Common myeloid progenitor, CD34-positive (primary cell): ENCODE measurements around the gene CTNNBL1.
A peak's percentile ranks its signal among the peaks of the same experiment; 100 is the strongest.

Experiments
- CTCF ChIA-PET: fragments of 350-600 bp; sonication (Branson Sonifier 250); formaldehyde crosslinking; loops from one replicate; lab custom pipeline; 2021; ENCODE audit warnings: antibody characterized with exemption; lab: Charles Lee
- POLR2A ChIA-PET: fragments of 350-600 bp; sonication (Branson Sonifier 250); formaldehyde crosslinking; loops from one replicate; lab custom pipeline; 2021; ENCODE audit warnings: antibody characterized with exemption; lab: Charles Lee
- DNase-seq, 3 donors: peaks; one replicate each; pipeline versions ENCODE4 v3.0.0 to v3.0.0-alpha.2; 2013
- H3K27ac ChIP-seq, 2 experiments: 1 replicate in 1 of 2; 2 replicates in 1 of 2; pipeline ENCODE4 v1.7.0; 2013; ENCODE audit warnings: inconsistent platforms in 2 of 2, low read length in 2 of 2, mild to moderate bottlenecking in 2 of 2, low read depth in 1 of 2, moderate library complexity in 1 of 2; ENCODE audit not compliant: severe bottlenecking in 2 of 2, insufficient read depth in 1 of 2, poor library complexity in 1 of 2
- H3K27me3 ChIP-seq, 5 experiments: replicated peaks in 2 of 5; 1 replicate in 3 of 5; 2 replicates in 2 of 5; pipeline versions ENCODE4 v1.6.1 to v1.7.0; 2013; ENCODE audit warnings: low read length in 4 of 5, mild to moderate bottlenecking in 2 of 5, moderate library complexity in 2 of 5, inconsistent platforms in 1 of 5; ENCODE audit not compliant: insufficient read depth in 5 of 5, control insufficient read depth in 4 of 5
- H3K36me3 ChIP-seq, 4 experiments: 1 replicate in 2 of 4; 2 replicates in 2 of 4; pipeline versions ENCODE4 v1.6.1 to v1.7.0; 2013; ENCODE audit warnings: low read length in 3 of 4, control low read depth in 1 of 4, mild to moderate bottlenecking in 1 of 4; ENCODE audit not compliant: control insufficient read depth in 4 of 4, insufficient read depth in 4 of 4
- H3K4me1 ChIP-seq, 4 experiments: 1 replicate in 3 of 4; 2 replicates in 1 of 4; pipeline versions ENCODE4 v1.6.1 to v1.7.1; 2013; ENCODE audit warnings: low read length in 3 of 4, mild to moderate bottlenecking in 3 of 4, control low read depth in 1 of 4, inconsistent platforms in 1 of 4, moderate library complexity in 1 of 4; ENCODE audit not compliant: control insufficient read depth in 4 of 4, insufficient read depth in 4 of 4; ENCODE audit errors: control extremely low read depth in 1 of 4
- H3K4me3 ChIP-seq, 7 experiments: 1 replicate in 4 of 7; 2 replicates in 3 of 7; pipeline versions ENCODE4 v1.5.1 to v1.7.0; 2013; ENCODE audit warnings: mild to moderate bottlenecking in 7 of 7, low read length in 6 of 7, moderate library complexity in 6 of 7, inconsistent platforms in 2 of 7, low read depth in 2 of 7, control low read depth in 1 of 7; ENCODE audit not compliant: insufficient read depth in 4 of 7, control insufficient read depth in 1 of 7; ENCODE audit errors: extremely low read depth in 1 of 7
- H3K9me3 ChIP-seq, 5 experiments: 1 replicate in 4 of 5; 2 replicates in 1 of 5; pipeline versions ENCODE4 v1.6.1 to v1.7.1; 2013; ENCODE audit warnings: low read length in 4 of 5, mild to moderate bottlenecking in 2 of 5, inconsistent platforms in 1 of 5, low read depth in 1 of 5, moderate library complexity in 1 of 5; ENCODE audit not compliant: control insufficient read depth in 4 of 5, insufficient read depth in 2 of 5; ENCODE audit errors: control extremely low read depth in 1 of 5
- WGBS: methylation state at CpG from one replicate; pipeline ENCODE4 v1.1.5; 2013; ENCODE audit not compliant: insufficient coverage; 5-methylcytosine and 5-hydroxymethylcytosine counted together

CTNNBL1 gene

DNA sequence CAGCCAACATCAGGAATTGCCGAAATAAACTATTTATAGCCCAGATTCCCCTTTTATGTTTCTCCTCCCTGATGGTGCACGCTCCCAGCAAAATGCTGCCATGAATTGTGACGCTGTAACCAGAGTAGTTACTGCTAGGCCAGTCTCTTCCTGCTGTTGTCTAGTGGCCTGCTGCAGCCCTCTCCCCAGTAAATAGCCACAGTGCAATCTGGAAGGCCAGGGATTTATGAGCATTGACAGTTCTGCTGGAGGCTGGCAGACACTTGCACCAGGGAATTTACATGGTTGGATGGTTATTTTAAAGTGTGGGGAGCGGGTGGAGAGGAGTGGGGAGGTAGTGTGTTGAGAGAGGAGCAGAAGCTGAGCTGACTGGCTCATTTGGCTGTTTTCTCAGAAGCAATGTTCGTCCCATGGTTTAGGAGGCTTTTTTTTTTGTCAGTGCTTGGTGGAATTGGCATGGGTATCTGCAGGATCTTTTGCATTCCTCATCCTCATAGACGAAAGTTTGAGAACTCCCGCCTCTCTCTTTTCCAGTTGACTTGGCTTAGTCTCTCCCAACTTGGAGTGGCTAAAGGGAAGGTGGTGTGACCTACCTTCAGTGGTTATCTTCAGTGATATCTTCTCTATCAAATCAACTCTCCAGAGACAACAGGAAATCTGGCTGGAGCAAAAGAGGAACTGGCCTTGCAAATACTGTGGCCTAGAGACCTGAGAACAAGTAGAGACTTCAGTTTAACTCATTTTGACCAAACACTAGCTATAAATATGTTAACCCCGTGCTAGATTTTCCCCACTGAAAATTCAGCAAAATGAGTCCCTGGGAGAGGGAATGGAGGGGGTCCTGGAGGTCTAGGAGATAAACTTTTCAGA is 109.8 kb downstream of the CTNNBL1 start:
- ChIA-PET CTCF (interaction anchor here (0.9 to 1.0 kb wide), 2 partner anchors 144 to 219 kb away, joined by 3 read pairs; no protein-coding TSS in a partner anchor), POLR2A (no interaction called here)
- 92% methylated on average over 3 of the region's 8 CpGs for WGBS
- peak overlapping the region in 1 of 2 experiments; percentile 51 for H3K27ac ChIP-seq
- no peaks in the 10 kb centered on the region for H3K27me3 ChIP-seq
- H3K4me3 ChIP-seq, result peak overlapping the region in 2 of 7 experiments; percentile 39 to 45
- no peaks in the 10 kb centered on the region for H3K9me3 ChIP-seq
- H3K36me3 ChIP-seq, result peaks cover 8 to 24% (median 11%) of the 10 kb centered on the region in 4 experiments
- peaks cover 18 to 88% (median 39%) of the 10 kb centered on the region in 4 experiments for H3K4me1 ChIP-seq
- DNase-seq, result peak; percentile 17 to 80 (median 59)

GRCh38 chr20:37804584-37805566 is 111.0 kb downstream of the CTNNBL1 start:
- Histone ChIP-seq H3K36me3 (peaks cover 2 to 16% (median 8%) of the 10 kb centered on the region in 4 experiments), H3K4me1 (peaks cover 18 to 94% (median 39%) of the 10 kb centered on the region in 4 experiments), H3K4me3 (peak overlapping the region in 3 of 7 experiments; percentile 26 to 45 (median 39)), H3K27ac (peak overlapping the region in 1 of 2 experiments; percentile 51), H3K9me3 (no peaks in the 10 kb centered on the region), H3K27me3 (no peaks in the 10 kb centered on the region)
- CTCF ChIA-PET, result interaction anchor here (0.9 to 1.0 kb wide), 2 partner anchors 145 to 221 kb away, joined by 3 read pairs; no protein-coding TSS in a partner anchor
- DNase-seq, result peak; percentile 32 to 89 (median 80)
- POLR2A ChIA-PET, result interaction anchor here (0.6 kb wide), 1 partner anchor 431 kb away, joined by 5 read pairs; no protein-coding TSS in a partner anchor
- 41% methylated on average over 12 of the region's 16 CpGs for WGBS

GRCh38 chr20:37807471-37808232 is 113.8 kb downstream of the CTNNBL1 start:
- peaks cover 18 to 72% (median 39%) of the 10 kb centered on the region in 4 experiments for H3K4me1 ChIP-seq
- no peak overlapping the region for H3K27ac ChIP-seq
- 100% methylated on average over 2 of the region's 5 CpGs for WGBS
- peak in 2 of 3 donors; percentile 40 to 52 for DNase-seq
- peak overlapping the region in 1 of 7 experiments; percentile 16 for H3K4me3 ChIP-seq
- H3K27me3 ChIP-seq, result no peaks in the 10 kb centered on the region
- ChIA-PET POLR2A (no interaction called here), CTCF (interaction anchor here (1.9 kb wide), 1 partner anchor 30 kb away, joined by 5 read pairs; no protein-coding TSS in a partner anchor)
- H3K9me3 ChIP-seq, result peaks cover 0 to 2% (median 0%) of the 10 kb centered on the region in 5 experiments
- peaks cover 0 to 21% (median 14%) of the 10 kb centered on the region in 4 experiments for H3K36me3 ChIP-seq

GRCh38 chr20:37808233-37809070 is 114.6 kb downstream of the CTNNBL1 start:
- H3K27ac ChIP-seq, result no peak overlapping the region
- WGBS, result 85% methylated on average over 7 of the region's 7 CpGs
- ChIA-PET POLR2A (no interaction called here), CTCF (interaction anchor here (1.9 kb wide), 1 partner anchor 31 kb away, joined by 5 read pairs; no protein-coding TSS in a partner anchor)
- peaks cover 0 to 19% (median 11%) of the 10 kb centered on the region in 4 experiments for H3K36me3 ChIP-seq
- peaks cover 0 to 2% (median 0%) of the 10 kb centered on the region in 5 experiments for H3K9me3 ChIP-seq
- H3K27me3 ChIP-seq, result no peaks in the 10 kb centered on the region
- no peak overlapping the region for H3K4me3 ChIP-seq
- peak in 1 of 3 donors; percentile 42 for DNase-seq
- peaks cover 10 to 64% (median 32%) of the 10 kb centered on the region in 4 experiments for H3K4me1 ChIP-seq

GRCh38 chr20:37810027-37810426 is 116.2 kb downstream of the CTNNBL1 start:
- Histone ChIP-seq H3K4me3 (no peak overlapping the region), H3K9me3 (peaks cover 0 to 2% (median 0%) of the 10 kb centered on the region in 5 experiments), H3K4me1 (peaks cover 0 to 54% (median 18%) of the 10 kb centered on the region in 4 experiments), H3K36me3 (peaks cover 0 to 19% (median 11%) of the 10 kb centered on the region in 4 experiments), H3K27me3 (no peaks in the 10 kb centered on the region), H3K27ac (no peak overlapping the region)
- ChIA-PET POLR2A (no interaction called here), CTCF (no interaction called here)
- no peak for DNase-seq
- 100% methylated on average over 1 of the region's 4 CpGs for WGBS
